ENCODE results near the gene AKT3. TPM values are rescaled to one million over a fixed set of nuclear protein-coding genes. Genes with fewer than 3 reads are reported as not detected.

Gene AKT3
- total and polyA plus RNA-seq, 2 experiments from 2014 or later: 3.5 to 13.0 TPM

DNA sequence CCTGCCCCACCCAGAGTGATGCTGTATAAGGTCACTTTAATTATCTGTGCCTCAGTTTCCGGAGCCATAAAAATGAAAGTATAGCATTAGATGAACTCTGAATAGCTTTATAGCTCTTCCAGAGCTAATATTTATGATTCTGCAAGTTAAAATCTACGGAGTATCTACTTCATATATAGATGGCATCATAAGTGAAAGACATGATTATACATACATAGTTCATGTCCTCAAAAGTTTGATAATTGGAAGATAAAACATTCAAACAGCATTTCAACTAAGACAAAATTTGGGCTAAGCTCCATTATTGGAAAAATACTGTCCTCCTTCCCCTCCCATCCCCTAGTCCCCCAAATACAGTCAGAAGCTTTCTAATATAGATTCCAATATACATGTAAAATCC lies 4.2 kb downstream of the AKT3 start:
- TF ChIP-seq, protein P1, sequence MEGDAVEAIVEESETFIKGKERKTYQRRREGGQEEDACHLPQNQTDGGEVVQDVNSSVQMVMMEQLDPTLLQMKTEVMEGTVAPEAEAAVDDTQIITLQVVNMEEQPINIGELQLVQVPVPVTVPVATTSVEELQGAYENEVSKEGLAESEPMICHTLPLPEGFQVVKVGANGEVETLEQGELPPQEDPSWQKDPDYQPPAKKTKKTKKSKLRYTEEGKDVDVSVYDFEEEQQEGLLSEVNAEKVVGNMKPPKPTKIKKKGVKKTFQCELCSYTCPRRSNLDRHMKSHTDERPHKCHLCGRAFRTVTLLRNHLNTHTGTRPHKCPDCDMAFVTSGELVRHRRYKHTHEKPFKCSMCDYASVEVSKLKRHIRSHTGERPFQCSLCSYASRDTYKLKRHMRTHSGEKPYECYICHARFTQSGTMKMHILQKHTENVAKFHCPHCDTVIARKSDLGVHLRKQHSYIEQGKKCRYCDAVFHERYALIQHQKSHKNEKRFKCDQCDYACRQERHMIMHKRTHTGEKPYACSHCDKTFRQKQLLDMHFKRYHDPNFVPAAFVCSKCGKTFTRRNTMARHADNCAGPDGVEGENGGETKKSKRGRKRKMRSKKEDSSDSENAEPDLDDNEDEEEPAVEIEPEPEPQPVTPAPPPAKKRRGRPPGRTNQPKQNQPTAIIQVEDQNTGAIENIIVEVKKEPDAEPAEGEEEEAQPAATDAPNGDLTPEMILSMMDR (IDR thresholded peaks at IDR 0.05; ENCODE audit: poor library complexity): no peak
- TF ChIP-seq EZH2 (IDR thresholded peaks at IDR 0.05; ENCODE audit: borderline replicate concordance) (no peak), EZH2phosphoT487 (IDR thresholded peaks at IDR 0.05; ENCODE audit: low read depth, severe bottlenecking, unreplicated experiment) (no peak)
- Histone ChIP-seq H3K4me1 (ENCODE audit: insufficient read depth) (no peaks in the 10 kb centered on the region), H3K79me2 (peaks cover 10% of the 10 kb centered on the region), H3K36me3 (replicated peaks; ENCODE audit: insufficient read depth, low read depth) (no peaks in the 10 kb centered on the region), H2AFZ (no peak overlapping the region), H3K4me2 (no peak overlapping the region), H3K27ac (no peak overlapping the region), H3K9me2 (replicated peaks; ENCODE audit: insufficient read depth) (no peaks in the 10 kb centered on the region), H3K4me3 (no peak overlapping the region), H4K20me1 (ENCODE audit: insufficient read depth, poor library complexity, severe bottlenecking) (peaks cover 5% of the 10 kb centered on the region), H3K27me3 (peaks cover 21% of the 10 kb centered on the region), H3K9me3 (ENCODE audit: low read depth) (no peaks in the 10 kb centered on the region)
- 98% methylated on average over 2 of the region's 2 CpGs for WGBS (ENCODE audit: low lambda C conversion rate, missing lambda C conversion rate)
- no peak for DNase-seq (ENCODE audit: low spot score)

DNA sequence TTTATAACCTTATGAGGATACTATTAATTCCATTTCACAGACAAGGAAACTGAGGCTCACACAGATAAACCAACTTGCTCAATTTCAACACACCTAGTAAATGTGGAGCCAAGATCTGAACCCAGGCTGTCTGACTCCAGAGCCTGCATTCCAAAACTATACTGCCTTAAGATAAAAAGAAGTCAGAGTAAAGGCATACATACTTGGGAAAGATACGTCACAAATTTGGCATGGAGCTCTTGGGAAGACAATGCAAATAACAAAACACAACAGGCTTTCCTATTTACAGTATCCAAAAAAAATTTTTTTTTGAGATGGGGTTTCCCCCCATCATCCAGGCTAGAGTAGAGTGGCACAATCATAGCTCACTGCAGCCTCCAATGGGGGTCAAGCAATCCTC lies 5.9 kb downstream of the AKT3 start:
- TF ChIP-seq EZH2phosphoT487 (IDR thresholded peaks at IDR 0.05; ENCODE audit: low read depth, severe bottlenecking, unreplicated experiment) (no peak), EZH2 (IDR thresholded peaks at IDR 0.05; ENCODE audit: borderline replicate concordance) (no peak)
- TF ChIP-seq, protein P1 (IDR thresholded peaks at IDR 0.05; ENCODE audit: poor library complexity): no peak
- no peaks in the 10 kb centered on the region for H3K9me2 ChIP-seq (replicated peaks; ENCODE audit: insufficient read depth)
- no peaks in the 10 kb centered on the region for H3K9me3 ChIP-seq (ENCODE audit: low read depth)
- no peaks in the 10 kb centered on the region for H3K4me1 ChIP-seq (ENCODE audit: insufficient read depth)
- H3K4me2 ChIP-seq: no peak overlapping the region
- no peak overlapping the region for H2AFZ ChIP-seq
- H3K4me3 ChIP-seq: no peak overlapping the region
- no peak overlapping the region for H3K27ac ChIP-seq
- H3K36me3 ChIP-seq (replicated peaks; ENCODE audit: insufficient read depth, low read depth): no peaks in the 10 kb centered on the region
- peaks cover 5% of the 10 kb centered on the region for H4K20me1 ChIP-seq (ENCODE audit: insufficient read depth, poor library complexity, severe bottlenecking)
- no peak for DNase-seq (ENCODE audit: low spot score)
- H3K79me2 ChIP-seq: peaks cover 10% of the 10 kb centered on the region
- WGBS (ENCODE audit: low lambda C conversion rate, missing lambda C conversion rate): 96% methylated on average over 1 of the region's 1 CpG
- peaks cover 21% of the 10 kb centered on the region for H3K27me3 ChIP-seq

DNA sequence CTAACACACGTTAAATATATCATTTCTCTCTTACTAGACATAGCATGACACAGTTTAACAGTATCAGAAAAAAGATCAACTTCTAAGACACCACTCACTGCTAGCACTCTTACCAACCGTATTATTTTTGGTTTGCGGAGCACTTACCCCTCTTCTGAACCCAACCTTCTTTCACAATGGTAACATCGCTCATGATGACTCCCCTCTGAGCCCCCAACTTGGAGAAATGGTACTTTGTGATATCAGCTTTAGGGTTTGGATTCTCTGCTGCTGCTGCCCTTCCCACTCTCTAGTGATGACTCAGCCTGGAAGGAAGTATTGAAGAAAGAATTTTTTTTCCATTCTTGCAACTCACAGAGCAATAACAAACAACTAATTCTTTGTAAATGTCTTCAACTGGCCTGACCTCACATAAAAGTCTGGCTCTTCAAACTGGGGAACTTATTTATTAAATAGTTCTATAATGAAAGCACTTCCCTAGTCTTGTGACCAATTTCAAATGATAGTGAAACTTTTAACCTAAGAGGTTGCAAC lies 7.0 kb downstream of the AKT3 start:
- H3K4me2 ChIP-seq: no peak overlapping the region
- peaks cover 10% of the 10 kb centered on the region for H3K79me2 ChIP-seq
- 87% methylated on average over 4 of the region's 4 CpGs for WGBS (ENCODE audit: low lambda C conversion rate, missing lambda C conversion rate)
- H2AFZ ChIP-seq: no peak overlapping the region
- H3K4me3 ChIP-seq: no peak overlapping the region
- H3K9me2 ChIP-seq (replicated peaks; ENCODE audit: insufficient read depth): no peaks in the 10 kb centered on the region
- H4K20me1 ChIP-seq (ENCODE audit: insufficient read depth, poor library complexity, severe bottlenecking): peaks cover 5% of the 10 kb centered on the region
- H3K27me3 ChIP-seq: peaks cover 13% of the 10 kb centered on the region
- H3K9me3 ChIP-seq (ENCODE audit: low read depth): no peaks in the 10 kb centered on the region
- peak; percentile 12 for DNase-seq (ENCODE audit: low spot score)
- H3K4me1 ChIP-seq (ENCODE audit: insufficient read depth): no peaks in the 10 kb centered on the region
- TF ChIP-seq EZH2phosphoT487 (IDR thresholded peaks at IDR 0.05; ENCODE audit: low read depth, severe bottlenecking, unreplicated experiment): no peak
- TF ChIP-seq, protein P1 (IDR thresholded peaks at IDR 0.05; ENCODE audit: poor library complexity): no peak
- no peak for TF ChIP-seq EZH2 (IDR thresholded peaks at IDR 0.05; ENCODE audit: borderline replicate concordance)
- no peaks in the 10 kb centered on the region for H3K36me3 ChIP-seq (replicated peaks; ENCODE audit: insufficient read depth, low read depth)
- peak overlapping the region; percentile 35 for H3K27ac ChIP-seq
